Heart left ventricle (tissue), 13 donors: Measurements from ENCODE around the gene TRERF1.

Experiments
- CTCF ChIP-seq, 12 donors: fragments of 200-600 bp; sonication (generic) in 4 of 12; IDR thresholded peaks; one replicate each; pipeline versions ENCODE4 v1.5.0 to v1.8.0; 2018 to 2022; ENCODE audit warnings: antibody characterized with exemption in 12 of 12, mild to moderate bottlenecking in 5 of 12
- POLR2A ChIP-seq, 2 donors: fragments of 450-650 bp; IDR thresholded peaks; one replicate each; pipeline ENCODE4 v1.6.1; 2017; ENCODE audit warnings: antibody characterized with exemption in 2 of 2, mild to moderate bottlenecking in 2 of 2, moderate library complexity in 2 of 2
- donor health status: ischemic (EF 13 %, LVEDD 7.1; RV severe dilation, severe dysfunction).
- donor health status: DM: no; HTN: yes; CAD: no.
- donor health status: DM: no; HTN: no; CAD: no.
- donor health status: ischemic (EF 25% LVEDD 6.9; RV normal size, moderate dysfunction).
- donor health status: ischemic (EF 25% LVEDD 5.7; RV mildly dilated, moderate dysfunction).
- donor health status: ischemic (EF 35%, LVEDD 5.7; RV mildly dilated, moderate dysfunction).
- donor health status: nonischemic (EF 11% LVEDD 7.7; RV severe dilation, severe dysfunction).
- donor health status: DM: yes; HTN: yes; CAD: no.
- donor health status: PGD.
- donor health status: ischemic (EF 29% LVEDD 5.4; RV normal size, mild dysfunction).
- donor health status: nonischemic (EF 23%, LVEDD 6.1; RV moderate dilation, normal function).

- TF ChIP-seq CTCF (IDR thresholded peaks at IDR 0.05) (no peak), POLR2A (IDR thresholded peaks at IDR 0.05) (no peak)
These were observed 2.7 kb upstream of the TRERF1 start for GRCh38 chr6:42454428-42454791.
